Iris pigment epithelial cell (primary cell): Measurements from ENCODE around the gene ADGRG7.

Source experiments
- DNase-seq: peaks from one replicate; pipeline ENCODE4 v3.0.0-alpha.2; 2011; ENCODE audit warnings: low read depth

The ADGRG7 gene

DNA sequence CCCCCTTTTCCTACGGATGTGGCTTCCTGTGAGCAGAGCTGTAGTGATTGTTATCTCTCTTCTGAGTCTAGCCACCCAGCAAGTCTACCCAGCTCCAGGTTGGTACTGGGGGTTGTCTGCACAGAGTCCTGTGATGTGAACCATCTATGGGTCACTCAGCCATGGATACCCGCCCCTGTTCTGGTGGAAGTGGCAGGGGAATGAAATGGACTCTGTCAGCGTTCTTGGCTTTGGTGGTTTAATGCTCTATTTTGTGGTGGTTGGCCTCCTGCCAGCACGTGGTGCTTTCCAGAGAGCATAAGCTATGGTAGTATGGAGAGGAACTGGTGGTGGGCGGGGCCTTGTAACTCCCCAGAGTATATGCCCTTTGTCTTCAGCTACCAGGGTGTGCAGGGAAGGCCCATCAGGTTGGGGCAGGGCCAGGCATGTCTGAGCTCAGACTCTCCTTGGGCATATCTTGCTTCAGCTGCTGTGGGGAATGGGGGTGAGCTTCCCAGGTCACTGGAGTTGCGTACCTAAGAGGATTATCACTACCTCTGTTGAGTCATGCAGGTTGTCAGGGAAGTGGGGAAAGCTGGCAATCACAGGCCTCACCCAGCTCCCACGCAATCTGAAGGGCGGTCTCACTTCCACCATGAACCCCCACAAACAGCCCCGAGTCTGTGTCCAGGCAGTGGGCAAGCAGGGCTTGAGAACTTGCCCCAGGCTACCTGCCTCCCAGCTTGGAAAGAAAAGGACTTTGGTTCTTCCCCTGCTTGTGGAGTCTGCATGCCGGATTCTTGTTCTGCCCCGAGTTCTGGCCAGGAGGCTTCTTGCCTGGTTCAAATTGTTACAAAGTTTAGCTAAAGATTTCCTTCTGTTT lies 9.0 kb upstream of the ADGRG7 start:
- DNase-seq = no peak

- peak; percentile 26 for DNase-seq
Measured at GRCh38 chr3:100602506-100603444, 6.6 kb upstream of the ADGRG7 start.

DNA sequence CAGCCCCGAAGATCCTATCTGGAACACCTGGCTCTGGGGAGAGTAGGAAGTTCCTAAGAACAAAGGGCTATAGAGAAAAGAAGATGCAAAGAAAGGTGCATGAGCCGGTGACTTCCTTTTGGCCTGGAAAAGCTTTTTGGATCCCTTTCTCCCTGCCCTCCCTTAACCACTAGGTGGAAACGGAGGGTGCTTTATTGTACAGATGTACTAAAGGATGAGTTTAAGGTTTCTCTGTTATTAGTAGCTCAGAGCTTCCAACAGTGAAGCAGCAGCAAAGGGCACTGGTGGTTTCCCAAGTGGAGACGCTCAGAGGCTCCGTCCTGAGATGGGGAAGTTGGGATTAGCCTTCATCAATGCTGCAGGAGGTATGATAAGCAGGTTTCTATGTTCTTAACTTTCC lies 5.9 kb upstream of the ADGRG7 start:
- DNase-seq = peak; percentile 43

DNA sequence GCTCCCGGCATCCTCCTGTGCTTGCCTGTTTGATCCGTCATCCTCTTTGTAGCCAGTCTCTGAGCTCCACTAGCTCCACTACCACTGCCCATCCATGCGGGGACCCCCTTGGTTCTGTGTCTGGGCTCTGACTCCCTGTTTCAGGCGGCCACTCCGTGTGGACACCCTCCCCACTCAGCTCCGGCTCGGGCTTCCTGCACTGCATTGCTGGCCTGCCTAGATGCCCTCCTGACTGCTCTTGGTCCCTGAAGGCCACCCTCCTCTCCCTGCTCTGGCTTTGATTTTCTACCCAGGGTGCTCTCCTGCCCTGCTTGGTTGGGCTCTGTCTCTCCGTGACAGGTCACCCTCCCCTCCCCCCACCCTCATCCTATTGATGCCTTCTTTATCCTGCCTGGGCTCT lies 4.0 kb upstream of the ADGRG7 start:
- DNase-seq = no peak

DNA sequence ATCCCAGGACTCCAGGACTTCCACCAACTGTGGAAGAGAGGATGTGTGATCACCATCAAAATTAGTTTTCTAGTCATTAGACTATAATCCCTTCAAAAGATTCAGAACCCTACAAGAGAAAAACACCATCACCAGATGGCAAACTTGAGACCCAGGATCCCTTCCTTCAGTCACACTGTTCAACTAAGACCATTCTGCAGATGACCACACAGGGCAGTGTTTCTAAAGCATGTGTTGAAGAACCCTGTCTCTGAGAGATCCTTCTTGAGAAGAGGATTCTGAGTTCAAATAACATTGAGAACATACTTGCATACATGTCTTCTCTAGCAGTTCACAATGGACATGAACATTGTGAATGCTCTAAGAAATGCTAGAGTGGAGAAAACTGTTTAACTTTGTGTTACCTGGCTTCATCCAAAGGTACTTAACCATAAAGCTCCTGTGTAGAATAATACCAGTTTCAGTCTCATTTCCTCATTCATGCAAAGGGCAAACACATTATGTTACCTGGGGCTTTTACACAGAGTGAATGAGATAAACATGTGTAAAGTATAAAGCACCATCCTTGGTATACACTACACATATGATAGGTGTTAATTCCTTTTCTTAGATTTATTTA lies 2.4 kb upstream of the ADGRG7 start:
- DNase-seq = no peak

GRCh38 chr3:100609963-100610362 lies 562 bp downstream of the ADGRG7 start:
- no peak for DNase-seq

- no peak for DNase-seq
Measured at GRCh38 chr3:100611221-100611620, 1.8 kb downstream of the ADGRG7 start.

DNA sequence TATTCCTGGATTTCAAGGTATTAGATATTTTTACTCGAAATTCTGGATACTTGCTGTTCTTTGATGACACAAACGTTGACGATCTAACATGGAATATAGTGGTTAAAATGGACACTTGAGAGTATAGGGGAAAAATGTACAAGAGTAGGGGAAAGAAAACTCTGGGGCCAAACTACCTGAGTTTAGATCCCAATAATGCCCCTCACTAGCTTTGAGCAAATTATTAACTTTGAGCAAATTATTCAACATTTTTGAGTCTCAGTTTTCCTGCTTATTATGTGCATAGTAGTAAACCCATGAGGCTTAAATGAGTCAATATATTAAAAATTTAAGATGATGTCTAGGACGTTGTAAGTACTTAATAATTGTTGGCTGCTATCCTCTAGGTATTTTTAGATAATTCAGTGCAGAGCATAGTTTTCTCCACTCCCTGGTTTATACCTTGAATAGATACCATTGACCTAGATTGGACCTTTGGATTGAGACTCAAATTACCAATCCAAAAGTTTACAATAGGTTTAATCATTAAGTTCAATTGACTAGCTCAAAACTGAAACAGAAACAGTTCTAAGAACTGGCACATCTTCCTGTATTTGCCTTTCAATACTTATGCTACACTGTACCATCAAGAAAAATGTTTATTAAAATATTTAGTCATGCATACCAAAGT lies 4.5 kb downstream of the ADGRG7 start:
- no peak for DNase-seq

DNA sequence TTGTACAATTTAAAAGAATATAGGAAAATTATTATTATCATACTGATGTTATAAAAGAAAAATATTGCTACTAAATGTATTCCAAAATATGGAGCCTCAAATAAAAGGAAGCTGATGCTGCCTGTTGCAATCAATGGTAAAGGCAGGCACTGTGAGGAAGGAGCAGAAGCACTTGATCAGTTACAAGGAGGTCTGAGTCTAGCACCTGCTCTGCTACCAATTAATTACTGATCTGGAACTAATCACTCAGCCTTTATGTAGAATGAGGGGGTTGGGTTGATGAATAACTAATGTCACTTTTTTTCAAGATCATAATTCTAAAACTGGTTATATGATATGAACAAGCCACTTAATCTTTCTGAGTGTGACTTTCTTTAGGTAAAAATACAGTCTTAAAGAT lies 5.5 kb downstream of the ADGRG7 start:
- no peak for DNase-seq

DNA sequence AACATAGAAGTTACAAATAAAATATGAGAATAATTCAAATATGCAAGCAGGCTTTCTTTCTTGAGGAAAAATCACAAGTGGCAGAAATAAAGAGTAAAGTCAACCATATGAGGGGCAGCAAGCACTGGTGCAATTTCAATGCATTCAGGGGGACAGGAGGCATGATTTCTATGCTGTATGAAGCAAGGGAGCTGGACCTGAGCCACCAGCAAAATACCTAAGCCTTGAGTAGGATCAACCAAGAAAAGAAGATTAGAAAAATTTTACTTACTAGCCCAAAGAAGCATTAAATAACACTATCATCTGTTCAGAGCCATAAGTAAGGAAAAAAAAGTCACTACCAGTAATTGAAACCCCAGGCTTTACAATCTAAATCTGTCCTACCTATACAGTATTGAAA lies 6.3 kb downstream of the ADGRG7 start:
- DNase-seq = peak; percentile 79

DNA sequence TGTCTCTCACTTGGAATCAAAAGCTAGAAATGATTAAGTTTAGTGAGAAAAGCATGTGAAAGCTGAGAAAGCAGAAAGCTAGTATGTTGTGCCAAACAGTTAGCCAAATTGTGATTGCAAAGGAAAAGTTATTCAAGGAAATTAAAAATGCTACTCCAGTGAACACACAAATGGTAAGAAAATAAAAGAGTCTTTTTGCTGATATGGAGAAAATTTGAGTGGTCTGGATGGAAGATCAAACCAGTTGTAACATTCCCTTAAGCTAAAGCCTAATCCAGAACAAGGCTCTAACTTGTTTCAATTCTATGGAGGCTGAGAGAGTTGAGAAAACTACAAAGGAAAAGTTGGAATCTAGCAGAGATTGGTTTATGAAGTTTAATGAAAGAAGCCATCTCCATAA lies 11.8 kb downstream of the ADGRG7 start:
- DNase-seq = no peak

- no peak for DNase-seq
Measured at GRCh38 chr3:100627491-100627890, 18.1 kb downstream of the ADGRG7 start.

DNA sequence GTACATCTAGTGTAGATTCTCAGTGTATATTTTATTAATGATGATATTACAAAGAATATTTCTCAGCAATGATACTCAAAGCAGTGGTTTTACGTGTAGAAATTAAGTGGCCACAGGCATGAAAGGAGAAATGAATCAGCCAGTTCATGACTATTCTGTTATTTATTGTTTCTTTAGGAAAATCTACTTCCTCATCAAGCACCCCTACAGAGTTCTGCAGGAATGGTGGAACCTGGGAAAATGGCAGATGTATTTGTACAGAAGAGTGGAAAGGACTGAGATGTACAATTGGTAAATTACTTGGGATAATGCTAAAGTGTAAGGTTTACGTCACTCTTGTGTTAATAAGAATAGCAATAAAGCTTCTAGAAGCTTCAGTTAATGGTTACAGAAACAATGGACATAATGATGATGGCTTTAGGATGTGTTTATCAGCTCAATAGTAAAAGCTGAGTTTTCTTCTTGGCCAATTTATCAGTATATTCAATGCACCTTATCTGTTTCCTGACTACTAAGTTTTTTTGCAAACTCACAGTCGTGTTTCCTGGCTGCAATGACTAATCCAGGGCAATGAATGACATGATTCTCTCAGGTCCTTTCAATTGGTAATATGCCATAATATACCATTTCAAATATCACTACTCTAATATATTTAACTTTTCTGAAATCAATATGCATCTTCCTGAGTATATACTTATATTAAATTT lies 20.2 kb downstream of the ADGRG7 start:
- DNase-seq = peak; percentile 11

- DNase-seq = peak; percentile 8
Measured at GRCh38 chr3:100630664-100631063, 21.3 kb downstream of the ADGRG7 start.

DNA sequence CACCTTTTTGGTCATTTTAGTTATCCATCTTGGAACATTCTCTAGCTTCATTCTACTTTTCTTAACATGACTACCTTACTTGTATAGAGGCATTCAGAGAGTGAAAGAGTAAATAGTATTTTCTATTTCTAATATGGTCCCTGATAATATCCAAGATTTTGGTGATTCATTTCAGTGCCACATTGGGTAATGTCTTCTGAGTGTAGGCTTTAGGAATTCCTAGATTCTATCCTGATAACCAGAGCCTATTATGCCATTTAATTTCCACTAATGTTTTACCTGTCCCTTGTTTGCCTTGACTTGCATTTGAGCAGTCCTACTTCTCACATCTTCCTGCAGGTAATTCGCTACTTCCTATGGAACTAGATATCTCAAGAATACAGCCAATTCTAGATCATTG lies 21.8 kb downstream of the ADGRG7 start:
- no peak for DNase-seq

DNA sequence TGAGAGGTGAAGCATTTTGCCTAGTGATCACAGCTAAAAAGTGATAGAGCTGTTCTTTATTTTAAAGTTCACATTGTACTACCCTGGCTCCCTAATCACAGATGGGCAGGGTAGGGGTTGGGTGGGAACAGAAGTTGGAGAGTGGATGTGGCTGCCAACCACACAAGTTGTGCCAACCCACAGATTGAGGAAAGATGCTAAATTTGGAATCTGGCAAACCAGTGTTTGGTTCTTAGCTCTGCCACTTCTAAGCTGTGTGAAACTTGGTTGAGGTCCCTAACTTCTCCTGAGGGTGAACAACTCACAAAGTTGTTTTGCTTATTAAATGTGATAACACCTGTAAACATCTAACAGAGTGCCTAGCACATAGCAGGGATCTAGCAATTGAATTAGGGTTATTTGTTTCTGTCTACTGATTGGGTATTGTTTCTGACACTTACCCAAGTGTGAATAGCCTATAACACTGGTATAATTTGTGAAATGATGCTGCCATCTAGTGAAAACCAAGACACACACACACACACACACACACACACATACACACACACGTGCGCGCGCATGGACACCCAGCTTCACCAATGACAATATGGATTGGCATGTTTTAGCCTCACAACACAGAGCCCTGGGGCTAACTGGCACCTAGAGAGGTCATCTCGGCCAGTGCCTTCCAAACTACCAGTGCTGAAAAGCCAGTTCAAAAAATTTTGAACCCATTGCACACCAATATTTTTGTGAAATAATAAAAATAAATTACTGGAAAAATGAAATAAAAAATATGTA lies 25.3 kb downstream of the ADGRG7 start:
- peak; percentile 13 for DNase-seq

- DNase-seq = no peak
Measured at GRCh38 chr3:100635273-100635701, 25.9 kb downstream of the ADGRG7 start.

DNA sequence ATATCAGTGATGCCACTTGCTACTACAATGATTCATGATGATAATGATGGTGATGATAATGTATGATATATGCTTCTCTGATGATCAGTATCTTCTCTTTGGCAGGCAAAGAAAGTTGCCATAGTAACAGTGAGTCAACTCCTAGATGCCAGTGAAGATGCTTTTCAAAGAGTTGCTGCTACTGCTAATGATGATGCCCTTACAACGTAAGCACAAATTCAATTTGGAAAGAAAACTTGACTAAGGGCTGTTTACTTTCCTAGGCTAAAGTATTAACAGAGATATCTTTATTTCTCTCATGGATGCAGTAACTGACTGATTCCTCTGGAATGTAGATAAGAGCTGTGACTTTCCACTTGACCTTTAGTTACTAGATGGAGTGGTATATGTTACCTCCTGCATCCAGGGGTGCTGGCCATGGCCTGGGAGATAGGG lies 27.8 kb downstream of the ADGRG7 start:
- DNase-seq = peak; percentile 34

DNA sequence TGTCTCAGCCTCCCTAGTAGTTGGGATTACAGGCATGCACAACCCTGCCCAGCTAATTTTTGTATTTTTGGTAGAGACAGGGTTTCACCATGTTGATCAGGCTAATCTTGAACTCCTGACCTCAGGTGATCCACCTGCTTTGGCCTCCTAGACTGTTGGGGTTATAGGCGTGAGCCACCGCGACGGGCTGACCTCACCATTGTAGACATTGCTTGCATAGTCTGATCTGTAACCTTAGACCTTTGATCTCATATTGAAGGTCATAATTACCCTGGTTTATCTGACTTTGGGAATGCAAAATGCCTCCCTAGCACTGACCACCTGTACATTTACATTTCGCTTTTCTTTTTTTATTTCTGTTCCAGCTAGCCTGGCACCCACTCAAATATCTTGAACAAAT lies 31.2 kb downstream of the ADGRG7 start:
- DNase-seq = no peak

- DNase-seq = no peak
Measured at GRCh38 chr3:100641471-100642032, 32.2 kb downstream of the ADGRG7 start.
